Common myeloid progenitor, CD34-positive (primary cell): ENCODE results near the gene CD48.
A peak's percentile ranks its signal among the peaks of the same experiment; 100 is the strongest.

Experiments
- CTCF ChIA-PET: fragments of 350-600 bp; sonication (Branson Sonifier 250); formaldehyde crosslinking; loops from one replicate; lab custom pipeline; 2021; ENCODE audit warnings: antibody characterized with exemption; lab: Charles Lee
- POLR2A ChIA-PET: fragments of 350-600 bp; sonication (Branson Sonifier 250); formaldehyde crosslinking; loops from one replicate; lab custom pipeline; 2021; ENCODE audit warnings: antibody characterized with exemption; lab: Charles Lee
- DNase-seq, 3 donors: peaks; one replicate each; pipeline versions ENCODE4 v3.0.0 to v3.0.0-alpha.2; 2013
- H3K27ac ChIP-seq, 2 experiments: 1 replicate in 1 of 2; 2 replicates in 1 of 2; pipeline ENCODE4 v1.7.0; 2013; ENCODE audit warnings: inconsistent platforms in 2 of 2, low read length in 2 of 2, mild to moderate bottlenecking in 2 of 2, low read depth in 1 of 2, moderate library complexity in 1 of 2; ENCODE audit not compliant: severe bottlenecking in 2 of 2, insufficient read depth in 1 of 2, poor library complexity in 1 of 2
- H3K27me3 ChIP-seq, 5 experiments: replicated peaks in 2 of 5; 1 replicate in 3 of 5; 2 replicates in 2 of 5; pipeline versions ENCODE4 v1.6.1 to v1.7.0; 2013; ENCODE audit warnings: low read length in 4 of 5, mild to moderate bottlenecking in 2 of 5, moderate library complexity in 2 of 5, inconsistent platforms in 1 of 5; ENCODE audit not compliant: insufficient read depth in 5 of 5, control insufficient read depth in 4 of 5
- H3K36me3 ChIP-seq, 4 experiments: 1 replicate in 2 of 4; 2 replicates in 2 of 4; pipeline versions ENCODE4 v1.6.1 to v1.7.0; 2013; ENCODE audit warnings: low read length in 3 of 4, control low read depth in 1 of 4, mild to moderate bottlenecking in 1 of 4; ENCODE audit not compliant: control insufficient read depth in 4 of 4, insufficient read depth in 4 of 4
- H3K4me1 ChIP-seq, 4 experiments: 1 replicate in 3 of 4; 2 replicates in 1 of 4; pipeline versions ENCODE4 v1.6.1 to v1.7.1; 2013; ENCODE audit warnings: low read length in 3 of 4, mild to moderate bottlenecking in 3 of 4, control low read depth in 1 of 4, inconsistent platforms in 1 of 4, moderate library complexity in 1 of 4; ENCODE audit not compliant: control insufficient read depth in 4 of 4, insufficient read depth in 4 of 4; ENCODE audit errors: control extremely low read depth in 1 of 4
- H3K4me3 ChIP-seq, 7 experiments: 1 replicate in 4 of 7; 2 replicates in 3 of 7; pipeline versions ENCODE4 v1.5.1 to v1.7.0; 2013; ENCODE audit warnings: mild to moderate bottlenecking in 7 of 7, low read length in 6 of 7, moderate library complexity in 6 of 7, inconsistent platforms in 2 of 7, low read depth in 2 of 7, control low read depth in 1 of 7; ENCODE audit not compliant: insufficient read depth in 4 of 7, control insufficient read depth in 1 of 7; ENCODE audit errors: extremely low read depth in 1 of 7
- H3K9me3 ChIP-seq, 5 experiments: 1 replicate in 4 of 5; 2 replicates in 1 of 5; pipeline versions ENCODE4 v1.6.1 to v1.7.1; 2013; ENCODE audit warnings: low read length in 4 of 5, mild to moderate bottlenecking in 2 of 5, inconsistent platforms in 1 of 5, low read depth in 1 of 5, moderate library complexity in 1 of 5; ENCODE audit not compliant: control insufficient read depth in 4 of 5, insufficient read depth in 2 of 5; ENCODE audit errors: control extremely low read depth in 1 of 5
- WGBS: methylation state at CpG from one replicate; pipeline ENCODE4 v1.1.5; 2013; ENCODE audit not compliant: insufficient coverage; 5-methylcytosine and 5-hydroxymethylcytosine counted together

CD48 gene

GRCh38 chr1:160669276-160669675 is 42.3 kb downstream of the CD48 start:
- H3K36me3 ChIP-seq: no peaks in the 10 kb centered on the region
- ChIA-PET CTCF (interaction anchor here (1.2 kb wide), 1 partner anchor 49 kb away, joined by 5 read pairs; no protein-coding TSS in a partner anchor), POLR2A (no interaction called here)
- no peak overlapping the region for H3K4me3 ChIP-seq
- H3K9me3 ChIP-seq: peaks cover 0 to 6% (median 0%) of the 10 kb centered on the region in 5 experiments
- DNase-seq: no peak
- no peak overlapping the region for H3K27ac ChIP-seq
- H3K27me3 ChIP-seq: no peaks in the 10 kb centered on the region
- peaks cover 6 to 43% (median 20%) of the 10 kb centered on the region in 4 experiments for H3K4me1 ChIP-seq

- ChIA-PET POLR2A (no interaction called here), CTCF (interaction anchor here (0.8 to 1.1 kb wide), 3 partner anchors 13 to 323 kb away, joined by 3 to 8 read pairs (median 3); no protein-coding TSS in a partner anchor)
- H3K27ac ChIP-seq: no peak overlapping the region
- no peaks in the 10 kb centered on the region for H3K27me3 ChIP-seq
- no peak overlapping the region for H3K4me3 ChIP-seq
- no peaks in the 10 kb centered on the region for H3K36me3 ChIP-seq
- DNase-seq: no peak
- peaks cover 0 to 6% (median 0%) of the 10 kb centered on the region in 5 experiments for H3K9me3 ChIP-seq
- WGBS: 100% methylated on average over 1 of the region's 2 CpGs
- H3K4me1 ChIP-seq: peaks cover 12 to 40% (median 17%) of the 10 kb centered on the region in 4 experiments
Measured at GRCh38 chr1:160667896-160668295, 43.7 kb downstream of the CD48 start.

DNA sequence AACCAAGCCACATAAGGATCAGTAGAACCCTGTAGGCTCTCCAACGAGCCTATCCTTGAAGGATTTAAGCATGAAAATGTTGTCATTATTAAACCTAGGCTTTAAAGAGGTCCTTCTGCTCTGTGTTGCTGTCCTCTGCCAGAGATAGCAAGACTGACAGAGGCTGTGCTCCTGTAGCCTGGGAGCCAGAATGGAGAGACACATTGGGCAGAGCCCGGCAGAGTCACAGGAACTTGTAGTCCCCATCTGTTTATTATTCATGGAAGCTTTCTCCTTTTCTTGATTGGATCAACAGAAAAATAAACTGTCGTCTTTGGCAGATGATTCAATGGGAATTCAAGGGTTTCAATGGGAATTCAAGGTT is 45.6 kb downstream of the CD48 start:
- Histone ChIP-seq H3K9me3 (peaks cover 0 to 6% (median 0%) of the 10 kb centered on the region in 5 experiments), H3K27me3 (no peaks in the 10 kb centered on the region), H3K27ac (peak overlapping the region in 1 of 2 experiments; percentile 8), H3K4me3 (peak overlapping the region in 2 of 7 experiments; percentile 29 to 37), H3K36me3 (no peaks in the 10 kb centered on the region), H3K4me1 (peaks cover 12 to 44% (median 17%) of the 10 kb centered on the region in 4 experiments)
- no peak for DNase-seq
- 78% methylated on average over 3 of the region's 3 CpGs for WGBS
- CTCF ChIA-PET: interaction anchor here (1.2 to 1.5 kb wide), 2 partner anchors 9 to 219 kb away, joined by 3 to 10 read pairs; partner anchors contain the start of gene ITLN1
- POLR2A ChIA-PET: no interaction called here

DNA sequence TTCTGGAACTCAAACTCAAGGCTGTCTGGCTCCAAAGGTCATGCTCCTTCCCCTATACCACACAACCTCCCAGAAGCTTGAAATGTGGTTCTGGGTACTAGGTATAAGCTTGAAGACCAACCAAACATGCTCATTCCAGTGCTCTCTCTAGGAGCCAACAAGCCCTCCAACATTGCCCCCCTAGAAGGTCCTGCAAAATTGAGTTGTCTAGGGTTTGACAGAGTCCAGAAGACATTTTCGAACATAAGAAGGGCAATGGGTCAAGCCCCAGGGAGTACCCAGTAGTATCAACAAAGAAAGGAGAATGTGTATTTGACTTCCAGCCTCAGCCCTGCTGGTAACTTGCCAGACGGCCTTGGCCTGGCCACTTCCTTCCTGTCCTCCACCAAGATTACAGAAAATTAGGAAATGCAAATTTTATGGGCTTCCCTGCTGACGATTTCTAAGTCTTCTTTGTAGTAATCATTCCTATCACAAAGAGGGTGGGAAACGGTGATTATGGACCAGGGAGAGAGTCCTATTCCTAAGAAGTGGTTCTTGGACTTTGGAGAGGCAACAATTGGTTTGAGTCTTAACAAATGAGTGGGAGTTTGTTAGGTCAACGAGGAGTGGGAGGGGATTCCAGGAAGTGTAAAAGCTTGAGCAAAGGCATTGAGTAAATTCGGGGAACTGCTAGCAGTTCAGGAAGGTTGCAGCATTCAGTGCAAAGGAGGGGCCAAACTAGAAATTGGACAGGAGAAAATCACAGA is 46.1 kb downstream of the CD48 start:
- Histone ChIP-seq H3K4me1 (peaks cover 12 to 44% (median 17%) of the 10 kb centered on the region in 4 experiments), H3K4me3 (peak overlapping the region in 2 of 7 experiments; percentile 37), H3K36me3 (no peaks in the 10 kb centered on the region), H3K27ac (peak overlapping the region in 1 of 2 experiments; percentile 8), H3K9me3 (peaks cover 0 to 6% (median 0%) of the 10 kb centered on the region in 5 experiments), H3K27me3 (no peaks in the 10 kb centered on the region)
- 18% methylated on average over 5 of the region's 6 CpGs for whole genome bisulfite sequencing
- peak; percentile 30 to 48 (median 46) for DNase-seq
- POLR2A ChIA-PET: no interaction called here
- CTCF ChIA-PET: interaction anchor here (0.9 kb wide), 1 partner anchor 57 kb away, joined by 5 read pairs; no protein-coding TSS in a partner anchor

GRCh38 chr1:160664573-160665051 is 47.0 kb downstream of the CD48 start:
- ChIA-PET POLR2A (no interaction called here), CTCF (interaction anchor here (0.9 to 3.1 kb wide), 2 partner anchors 10 to 56 kb away, joined by 5 to 13 read pairs; no protein-coding TSS in a partner anchor)
- DNase-seq: no peak
- H3K4me1 ChIP-seq: peaks cover 12 to 44% (median 17%) of the 10 kb centered on the region in 4 experiments
- H3K9me3 ChIP-seq: peaks cover 0 to 5% (median 0%) of the 10 kb centered on the region in 5 experiments
- H3K27ac ChIP-seq: no peak overlapping the region
- WGBS: 100% methylated on average over 1 of the region's 3 CpGs
- H3K36me3 ChIP-seq: no peaks in the 10 kb centered on the region
- H3K27me3 ChIP-seq: no peaks in the 10 kb centered on the region
- H3K4me3 ChIP-seq: no peak overlapping the region

GRCh38 chr1:160662910-160663309 is 48.7 kb downstream of the CD48 start:
- Histone ChIP-seq H3K4me1 (peaks cover 13 to 45% (median 17%) of the 10 kb centered on the region in 4 experiments), H3K27me3 (no peaks in the 10 kb centered on the region), H3K27ac (no peak overlapping the region), H3K9me3 (no peaks in the 10 kb centered on the region), H3K36me3 (no peaks in the 10 kb centered on the region), H3K4me3 (no peak overlapping the region)
- 81% methylated on average over 2 of the region's 4 CpGs for WGBS
- ChIA-PET POLR2A (no interaction called here), CTCF (interaction anchor here (1.0 to 3.1 kb wide), 3 partner anchors 9 to 15 kb away, joined by 3 to 13 read pairs (median 3); no protein-coding TSS in a partner anchor)
- peak in 1 of 3 donors; percentile 30 for DNase-seq

- DNase-seq: no peak
- H3K9me3 ChIP-seq: no peaks in the 10 kb centered on the region
- WGBS: no CpG with 5 or more reads among the region's 4 CpGs
- POLR2A ChIA-PET: no interaction called here
- H3K36me3 ChIP-seq: no peaks in the 10 kb centered on the region
- H3K27me3 ChIP-seq: no peaks in the 10 kb centered on the region
- no peak overlapping the region for H3K4me3 ChIP-seq
- CTCF ChIA-PET: interaction anchor here (1.0 to 3.4 kb wide), 4 partner anchors 12 to 21 kb away, joined by 3 to 16 read pairs (median 4); no protein-coding TSS in a partner anchor
- H3K27ac ChIP-seq: no peak overlapping the region
- peaks cover 4 to 38% (median 7%) of the 10 kb centered on the region in 4 experiments for H3K4me1 ChIP-seq
Measured at GRCh38 chr1:160659566-160659965, 52.1 kb downstream of the CD48 start.
